T-helper 17 cell (primary cell): ENCODE results near the gene PPFIA2. TPM values are rescaled to one million over a fixed set of nuclear protein-coding genes. Genes with fewer than 3 reads are reported as not detected.

ENCODE experiments used
- ATAC-seq: fragments of 150-1000 bp; cut with Tn5 transposase; 2 replicates; pipeline ENCODE4 v1.10.0; 2021; ENCODE audit warnings: mild to moderate bottlenecking, moderate library complexity
- DNase-seq, 3 donors: peaks; one replicate each; pipeline versions ENCODE4 v3.0.0 to v3.0.0-alpha.2; 2020 to 2021
- H3K9me3 ChIP-seq: one replicate; pipeline ENCODE4 v1.7.0; 2013; ENCODE audit warnings: low read length, mild to moderate bottlenecking; ENCODE audit not compliant: control insufficient read depth, poor library complexity, severe bottlenecking
- H3K27ac Mint-ChIP-seq: one replicate; pipeline ENCODE4 v1.8.0; 2022; ENCODE audit warnings: mild to moderate bottlenecking, moderate library complexity, mixed read lengths
- H3K27me3 Mint-ChIP-seq: one replicate; pipeline ENCODE4 v1.8.0; 2022; ENCODE audit warnings: mixed read lengths
- H3K36me3 Mint-ChIP-seq: one replicate; pipeline ENCODE4 v1.8.0; 2022; ENCODE audit warnings: low read depth, mixed read lengths
- H3K4me1 Mint-ChIP-seq: one replicate; pipeline ENCODE4 v1.8.0; 2022; ENCODE audit warnings: mild to moderate bottlenecking, mixed read lengths
- H3K4me3 Mint-ChIP-seq: one replicate; pipeline ENCODE4 v1.8.0; 2022; ENCODE audit warnings: mild to moderate bottlenecking, moderate library complexity, mixed read lengths
- total RNA-seq, 4 donors: library from RNA in 2 of 4; stranded (reverse) in 2 of 4; gene quantifications; one replicate each; pipeline ENCODE4 v1.2.3 and lab custom pipeline; 2022 to 2026

Gene PPFIA2
- total RNA-seq, 2 donors from 2014 or later = not detected

DNA sequence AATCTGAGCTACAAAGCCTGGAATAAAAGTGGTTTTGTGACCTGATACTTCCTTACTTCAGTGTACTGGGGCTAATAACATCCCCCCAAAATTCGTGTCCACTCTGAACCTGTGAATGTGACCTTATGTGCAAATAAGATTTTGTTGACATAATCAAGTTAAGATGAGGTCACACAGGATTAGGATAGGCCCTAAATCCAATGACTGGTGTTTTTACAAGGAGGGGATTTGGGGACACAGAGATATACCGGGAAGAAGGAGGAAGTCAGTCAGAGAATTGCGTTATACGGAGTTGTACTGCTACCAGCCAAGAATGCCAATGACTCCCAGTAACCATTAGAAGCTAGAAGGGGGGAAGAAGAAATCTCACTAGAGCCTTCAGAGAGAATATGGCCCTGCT, 381.4 kb downstream of the PPFIA2 start:
- H3K27ac Mint-ChIP-seq = no peak overlapping the region
- no peaks in the 10 kb centered on the region for H3K36me3 Mint-ChIP-seq
- H3K4me1 Mint-ChIP-seq = no peaks in the 10 kb centered on the region
- DNase-seq (no peak), ATAC-seq (no peak)
- no peaks in the 10 kb centered on the region for H3K27me3 Mint-ChIP-seq
- H3K4me3 Mint-ChIP-seq = no peak overlapping the region
- no peaks in the 10 kb centered on the region for H3K9me3 ChIP-seq

DNA sequence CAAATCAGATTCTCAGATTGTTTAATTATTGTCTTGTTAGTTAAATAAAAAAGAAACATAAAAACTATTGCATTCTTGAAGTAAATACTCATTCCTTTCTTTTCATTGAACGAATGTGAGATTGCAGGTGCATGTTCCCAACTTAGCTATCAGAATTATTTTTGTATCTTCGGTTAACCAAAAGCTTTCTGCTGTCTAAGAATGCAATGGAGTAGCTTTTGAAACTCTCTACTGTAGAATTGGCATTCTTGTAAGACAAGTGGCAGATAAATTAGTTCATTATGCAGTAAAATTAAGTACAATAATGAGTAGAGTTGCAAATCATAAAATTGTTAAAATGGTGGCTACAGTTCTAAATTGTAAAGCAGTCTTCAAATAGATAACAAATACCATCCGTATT, 383.2 kb downstream of the PPFIA2 start:
- Mint-ChIP-seq H3K4me3 (no peak overlapping the region), H3K27ac (no peak overlapping the region), H3K4me1 (no peaks in the 10 kb centered on the region), H3K36me3 (no peaks in the 10 kb centered on the region), H3K27me3 (no peaks in the 10 kb centered on the region)
- ATAC-seq (no peak), DNase-seq (no peak)
- H3K9me3 ChIP-seq = no peaks in the 10 kb centered on the region

GRCh38 chr12:81370456-81370855, 388.7 kb downstream of the PPFIA2 start:
- DNase-seq = no peak
- ATAC-seq = no peak
- Mint-ChIP-seq H3K4me1 (no peaks in the 10 kb centered on the region), H3K36me3 (no peaks in the 10 kb centered on the region), H3K27me3 (no peaks in the 10 kb centered on the region), H3K27ac (no peak overlapping the region), H3K4me3 (no peak overlapping the region)
- no peaks in the 10 kb centered on the region for H3K9me3 ChIP-seq

DNA sequence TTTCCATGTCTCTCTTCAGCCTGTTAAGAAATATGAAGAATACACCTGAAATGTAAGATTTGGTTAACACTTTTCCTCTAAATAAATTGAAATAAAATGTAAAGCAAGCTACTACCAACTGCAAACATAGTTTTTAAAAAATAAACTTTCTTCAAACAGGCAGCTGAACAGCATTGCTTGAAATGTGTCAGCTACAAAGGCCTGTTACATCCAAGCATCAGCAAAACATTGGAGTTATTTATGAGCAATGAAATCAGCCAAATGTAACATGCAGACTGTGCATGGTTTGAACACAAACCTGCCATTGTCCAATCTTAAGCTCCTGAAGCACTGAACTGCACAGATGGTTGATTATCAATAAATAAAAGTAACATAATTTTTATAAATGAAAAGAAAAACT, 390.0 kb downstream of the PPFIA2 start:
- no peaks in the 10 kb centered on the region for H3K27me3 Mint-ChIP-seq
- no peak overlapping the region for H3K4me3 Mint-ChIP-seq
- H3K9me3 ChIP-seq = no peaks in the 10 kb centered on the region
- H3K4me1 Mint-ChIP-seq = no peaks in the 10 kb centered on the region
- ATAC-seq (no peak), DNase-seq (no peak)
- no peaks in the 10 kb centered on the region for H3K36me3 Mint-ChIP-seq
- no peak overlapping the region for H3K27ac Mint-ChIP-seq

GRCh38 chr12:81365284-81365683, 393.9 kb downstream of the PPFIA2 start:
- no peak overlapping the region for H3K4me3 Mint-ChIP-seq
- DNase-seq = no peak
- ATAC-seq = no peak
- no peaks in the 10 kb centered on the region for H3K9me3 ChIP-seq
- no peak overlapping the region for H3K27ac Mint-ChIP-seq
- no peaks in the 10 kb centered on the region for H3K4me1 Mint-ChIP-seq
- no peaks in the 10 kb centered on the region for H3K27me3 Mint-ChIP-seq
- no peaks in the 10 kb centered on the region for H3K36me3 Mint-ChIP-seq

GRCh38 chr12:81360916-81361315, 398.2 kb downstream of the PPFIA2 start:
- Mint-ChIP-seq H3K27ac (no peak overlapping the region), H3K36me3 (no peaks in the 10 kb centered on the region), H3K4me3 (no peak overlapping the region), H3K4me1 (no peaks in the 10 kb centered on the region), H3K27me3 (no peaks in the 10 kb centered on the region)
- DNase-seq (no peak), ATAC-seq (no peak)
- H3K9me3 ChIP-seq = no peaks in the 10 kb centered on the region

GRCh38 chr12:81359736-81360135, 399.4 kb downstream of the PPFIA2 start:
- Mint-ChIP-seq H3K4me3 (no peak overlapping the region), H3K27ac (no peak overlapping the region), H3K4me1 (no peaks in the 10 kb centered on the region), H3K36me3 (no peaks in the 10 kb centered on the region), H3K27me3 (no peaks in the 10 kb centered on the region)
- ATAC-seq (no peak), DNase-seq (no peak)
- no peaks in the 10 kb centered on the region for H3K9me3 ChIP-seq

DNA sequence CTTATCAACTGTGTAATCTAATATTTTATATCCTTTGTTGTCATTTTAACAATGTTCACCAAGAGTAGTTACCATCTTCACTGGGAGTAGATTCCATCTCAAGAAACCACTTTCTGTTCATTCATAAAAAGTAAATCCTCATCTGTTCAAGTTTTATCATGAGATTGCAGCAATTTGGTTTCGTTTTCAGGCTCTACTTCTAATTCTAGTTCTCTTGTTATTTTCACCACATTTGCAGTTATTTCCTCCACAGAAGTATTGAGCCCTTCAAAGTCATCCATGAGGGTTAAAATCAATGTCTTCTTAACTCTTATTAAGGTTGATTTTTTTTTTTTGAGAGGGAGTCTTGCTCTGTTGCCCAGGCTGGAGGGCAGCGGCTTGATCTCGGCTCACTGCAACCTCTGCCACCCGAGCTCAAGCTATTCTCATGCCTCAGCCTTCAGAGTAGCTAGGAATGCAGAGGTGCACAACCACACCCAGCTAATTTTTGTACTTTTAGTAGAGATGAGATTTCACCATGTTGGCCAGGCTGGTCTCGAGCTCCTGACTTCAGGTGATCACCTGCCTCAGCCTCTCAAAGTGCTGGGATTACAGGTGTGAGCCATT, 404.7 kb downstream of the PPFIA2 start:
- Mint-ChIP-seq H3K27ac (no peak overlapping the region), H3K4me3 (no peak overlapping the region), H3K4me1 (no peaks in the 10 kb centered on the region), H3K36me3 (no peaks in the 10 kb centered on the region), H3K27me3 (no peaks in the 10 kb centered on the region)
- ATAC-seq (no peak), DNase-seq (no peak)
- no peaks in the 10 kb centered on the region for H3K9me3 ChIP-seq

DNA sequence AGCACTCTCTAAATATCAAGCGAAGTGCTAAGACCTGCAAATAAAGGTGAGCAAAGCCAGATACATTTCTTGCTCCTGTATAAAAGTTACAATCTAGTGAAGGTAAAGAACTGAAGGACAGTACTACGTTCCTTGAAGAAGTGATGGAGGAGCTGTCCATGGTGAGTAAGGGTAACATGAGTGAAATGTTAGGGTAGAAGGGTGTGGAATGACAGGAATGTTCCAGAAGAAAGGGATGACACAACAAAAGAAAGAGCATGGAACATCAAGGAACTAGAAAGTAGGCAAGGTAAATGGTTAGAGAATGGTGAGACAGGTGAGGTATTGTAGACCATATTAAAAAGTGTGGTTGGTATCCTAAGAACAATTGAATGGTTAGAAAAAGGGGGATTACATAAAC, 408.8 kb downstream of the PPFIA2 start:
- Mint-ChIP-seq H3K4me3 (no peak overlapping the region), H3K4me1 (no peaks in the 10 kb centered on the region), H3K27me3 (no peaks in the 10 kb centered on the region), H3K27ac (no peak overlapping the region), H3K36me3 (no peaks in the 10 kb centered on the region)
- no peaks in the 10 kb centered on the region for H3K9me3 ChIP-seq
- DNase-seq (no peak), ATAC-seq (no peak)

GRCh38 chr12:81347404-81347803, 411.7 kb downstream of the PPFIA2 start:
- no peak overlapping the region for H3K27ac Mint-ChIP-seq
- DNase-seq (no peak), ATAC-seq (no peak)
- H3K4me3 Mint-ChIP-seq = no peak overlapping the region
- H3K9me3 ChIP-seq = no peaks in the 10 kb centered on the region
- no peaks in the 10 kb centered on the region for H3K36me3 Mint-ChIP-seq
- H3K4me1 Mint-ChIP-seq = no peaks in the 10 kb centered on the region
- no peaks in the 10 kb centered on the region for H3K27me3 Mint-ChIP-seq

- no peaks in the 10 kb centered on the region for H3K27me3 Mint-ChIP-seq
- H3K9me3 ChIP-seq = no peaks in the 10 kb centered on the region
- H3K27ac Mint-ChIP-seq = no peak overlapping the region
- no peaks in the 10 kb centered on the region for H3K36me3 Mint-ChIP-seq
- no peak overlapping the region for H3K4me3 Mint-ChIP-seq
- ATAC-seq (no peak), DNase-seq (no peak)
- no peaks in the 10 kb centered on the region for H3K4me1 Mint-ChIP-seq
These were observed 418.2 kb downstream of the PPFIA2 start for GRCh38 chr12:81340910-81341309.

DNA sequence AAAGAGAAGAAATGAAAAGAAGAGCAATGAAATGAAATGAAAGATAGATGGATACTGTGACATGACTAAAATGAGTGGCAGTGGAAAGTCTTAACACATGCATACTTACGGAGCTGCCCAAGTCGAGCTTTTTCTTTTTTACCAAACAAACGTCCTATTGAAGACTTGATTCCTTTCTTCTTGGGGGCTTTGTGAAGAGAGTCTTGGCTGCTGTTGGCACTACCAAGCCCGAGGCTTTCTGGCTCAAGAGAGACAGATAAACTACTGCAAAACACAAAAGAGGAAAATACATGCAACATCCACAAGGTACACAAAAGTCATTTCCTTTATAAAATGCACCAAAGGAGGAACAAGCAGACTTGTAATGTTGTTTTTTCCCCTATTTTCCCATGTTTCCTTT, 420.1 kb downstream of the PPFIA2 start:
- H3K4me1 Mint-ChIP-seq = no peaks in the 10 kb centered on the region
- ATAC-seq = no peak
- H3K36me3 Mint-ChIP-seq = no peaks in the 10 kb centered on the region
- no peak overlapping the region for H3K4me3 Mint-ChIP-seq
- H3K27ac Mint-ChIP-seq = no peak overlapping the region
- no peaks in the 10 kb centered on the region for H3K27me3 Mint-ChIP-seq
- DNase-seq = no peak
- H3K9me3 ChIP-seq = no peaks in the 10 kb centered on the region

GRCh38 chr12:81337886-81338285, 421.3 kb downstream of the PPFIA2 start:
- Mint-ChIP-seq H3K4me1 (no peaks in the 10 kb centered on the region), H3K36me3 (no peaks in the 10 kb centered on the region), H3K27me3 (no peaks in the 10 kb centered on the region), H3K27ac (no peak overlapping the region), H3K4me3 (no peak overlapping the region)
- H3K9me3 ChIP-seq = no peaks in the 10 kb centered on the region
- no peak for ATAC-seq
- no peak for DNase-seq

- no peaks in the 10 kb centered on the region for H3K4me1 Mint-ChIP-seq
- H3K36me3 Mint-ChIP-seq = no peaks in the 10 kb centered on the region
- H3K27ac Mint-ChIP-seq = no peak overlapping the region
- no peak overlapping the region for H3K4me3 Mint-ChIP-seq
- no peaks in the 10 kb centered on the region for H3K27me3 Mint-ChIP-seq
- no peak for DNase-seq
- no peak for ATAC-seq
- no peaks in the 10 kb centered on the region for H3K9me3 ChIP-seq
These were observed 425.3 kb downstream of the PPFIA2 start for GRCh38 chr12:81333812-81334211.
